Right atrium auricular region (tissue), 2 donors: ENCODE measurements around the gene MAL. TPM values are rescaled to one million over a fixed set of nuclear protein-coding genes. Genes with fewer than 3 reads are reported as not detected.

Source experiments
- DNase-seq: peaks from one replicate; pipeline ENCODE4 v3.0.0-alpha.2; 2019; ENCODE audit warnings: low spot score
- H3K27ac ChIP-seq, 2 donors: fragments of 200-600 bp; sonication (generic); 1 replicate in 1 of 2; 2 replicates in 1 of 2; pipeline ENCODE4 v1.5.1; 2016 to 2019
- H3K27me3 ChIP-seq, 2 donors: fragments of 200-600 bp; sonication (generic); one replicate each; pipeline versions ENCODE4 v1.5.1 to v1.6.0; 2017 to 2019
- H3K36me3 ChIP-seq: fragments of 200-600 bp; sonication (generic); one replicate; pipeline ENCODE4 v1.5.1; 2016
- H3K4me1 ChIP-seq, 2 donors: fragments of 200-600 bp; sonication (generic); one replicate each; pipeline versions ENCODE4 v1.5.1 to v1.6.0; 2017 to 2019
- H3K4me3 ChIP-seq, 2 donors: fragments of 200-600 bp; sonication (generic); 1 replicate in 1 of 2; 2 replicates in 1 of 2; pipeline ENCODE4 v1.5.1; 2017 to 2019; ENCODE audit warnings: mild to moderate bottlenecking in 1 of 2, moderate library complexity in 1 of 2
- H3K9me3 ChIP-seq, 2 donors: fragments of 200-600 bp; sonication (generic); one replicate each; pipeline ENCODE4 v1.5.1; 2019
- CTCF ChIP-seq, 2 donors: fragments of 200-600 bp; sonication (generic); IDR thresholded peaks; one replicate each; pipeline ENCODE4 v1.5.1; 2019; ENCODE audit warnings: antibody characterized with exemption in 2 of 2
- total RNA-seq, 2 donors: library from RNA; depleted of rRNA; stranded (reverse); fragments of >200 nt; gene quantifications; one replicate each; pipeline ENCODE4 v1.1.0, GENCODE V29; 2016

MAL gene
- total RNA-seq, 2 donors from 2014 or later = 7.4 to 8.7 TPM

DNA sequence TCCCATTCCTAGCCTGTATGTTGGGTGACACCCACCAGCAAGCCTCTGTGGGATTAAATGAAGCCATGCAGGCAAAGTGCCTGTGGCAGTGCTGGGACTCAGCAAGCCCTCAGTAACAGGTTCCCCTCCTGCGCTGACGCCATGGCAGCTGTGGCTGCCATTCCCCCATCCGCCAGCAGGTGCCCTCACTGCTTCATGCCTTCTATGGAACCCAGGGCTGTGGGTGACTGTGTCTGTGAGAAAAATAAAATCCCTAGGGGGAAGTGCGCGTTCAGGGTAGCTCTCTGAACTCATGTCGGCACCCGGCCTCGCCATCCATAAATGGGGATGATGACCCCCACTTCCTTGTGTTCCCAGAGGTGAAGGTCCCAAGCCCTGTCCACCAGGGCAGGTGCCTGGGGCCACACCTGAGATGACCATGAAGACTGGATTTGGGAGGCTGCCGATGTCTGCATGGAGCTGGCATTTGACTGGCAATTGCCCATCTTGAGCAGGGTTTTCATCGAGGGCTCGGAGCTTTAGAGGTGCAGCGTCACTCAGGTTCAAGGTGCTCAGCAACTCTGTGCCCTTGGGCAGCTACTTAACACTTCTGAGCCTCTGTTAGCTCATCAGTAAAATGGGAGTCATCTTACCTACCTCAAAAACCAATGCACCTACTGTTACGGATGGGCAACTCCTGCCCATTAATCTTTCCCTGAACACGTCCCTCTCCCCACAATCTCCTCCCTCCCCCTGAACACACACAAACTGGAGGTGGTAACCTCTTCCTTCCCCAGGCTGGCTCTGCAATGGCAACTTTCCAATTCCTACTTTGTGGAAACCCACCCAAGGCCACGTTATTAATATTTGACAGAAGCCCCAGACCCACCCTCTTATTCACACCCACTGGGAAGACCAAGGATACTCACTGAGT lies 2.9 kb upstream of the MAL start:
- no peak for DNase-seq
- H3K36me3 ChIP-seq = no peaks in the 10 kb centered on the region
- no peaks in the 10 kb centered on the region for H3K9me3 ChIP-seq
- no peak overlapping the region for H3K4me3 ChIP-seq
- H3K27ac ChIP-seq = no peak overlapping the region
- peaks cover 0 to 29% of the 10 kb centered on the region in 2 donors for H3K4me1 ChIP-seq
- peak; percentile 85 to 96 for TF ChIP-seq CTCF (IDR thresholded peaks at IDR 0.05)
- no peaks in the 10 kb centered on the region for H3K27me3 ChIP-seq

- no peak overlapping the region for H3K4me3 ChIP-seq
- H3K27me3 ChIP-seq = no peaks in the 10 kb centered on the region
- TF ChIP-seq CTCF (IDR thresholded peaks at IDR 0.05) = no peak
- H3K9me3 ChIP-seq = no peaks in the 10 kb centered on the region
- no peaks in the 10 kb centered on the region for H3K36me3 ChIP-seq
- H3K27ac ChIP-seq = no peak overlapping the region
- H3K4me1 ChIP-seq = peaks cover 0 to 29% of the 10 kb centered on the region in 2 donors
- no peak for DNase-seq
These were observed 2.3 kb upstream of the MAL start for GRCh38 chr2:95023222-95023597.

- Histone ChIP-seq H3K36me3 (no peaks in the 10 kb centered on the region), H3K4me1 (peaks cover 0 to 29% of the 10 kb centered on the region in 2 donors), H3K4me3 (no peak overlapping the region), H3K27ac (peak overlapping the region in 1 of 2 donors; percentile 54), H3K27me3 (no peaks in the 10 kb centered on the region), H3K9me3 (no peaks in the 10 kb centered on the region)
- TF ChIP-seq CTCF (IDR thresholded peaks at IDR 0.05) = no peak
- DNase-seq = no peak
These were observed 1.1 kb upstream of the MAL start for GRCh38 chr2:95024371-95024770.

- TF ChIP-seq CTCF (IDR thresholded peaks at IDR 0.05) = no peak
- H3K27ac ChIP-seq = peak overlapping the region; percentile 54 to 76
- no peaks in the 10 kb centered on the region for H3K27me3 ChIP-seq
- no peaks in the 10 kb centered on the region for H3K36me3 ChIP-seq
- peaks cover 0 to 29% of the 10 kb centered on the region in 2 donors for H3K4me1 ChIP-seq
- H3K4me3 ChIP-seq = peak overlapping the region; percentile 44 to 52
- H3K9me3 ChIP-seq = no peaks in the 10 kb centered on the region
- no peak for DNase-seq
These were observed 525 bp upstream of the MAL start for GRCh38 chr2:95024960-95025405.

DNA sequence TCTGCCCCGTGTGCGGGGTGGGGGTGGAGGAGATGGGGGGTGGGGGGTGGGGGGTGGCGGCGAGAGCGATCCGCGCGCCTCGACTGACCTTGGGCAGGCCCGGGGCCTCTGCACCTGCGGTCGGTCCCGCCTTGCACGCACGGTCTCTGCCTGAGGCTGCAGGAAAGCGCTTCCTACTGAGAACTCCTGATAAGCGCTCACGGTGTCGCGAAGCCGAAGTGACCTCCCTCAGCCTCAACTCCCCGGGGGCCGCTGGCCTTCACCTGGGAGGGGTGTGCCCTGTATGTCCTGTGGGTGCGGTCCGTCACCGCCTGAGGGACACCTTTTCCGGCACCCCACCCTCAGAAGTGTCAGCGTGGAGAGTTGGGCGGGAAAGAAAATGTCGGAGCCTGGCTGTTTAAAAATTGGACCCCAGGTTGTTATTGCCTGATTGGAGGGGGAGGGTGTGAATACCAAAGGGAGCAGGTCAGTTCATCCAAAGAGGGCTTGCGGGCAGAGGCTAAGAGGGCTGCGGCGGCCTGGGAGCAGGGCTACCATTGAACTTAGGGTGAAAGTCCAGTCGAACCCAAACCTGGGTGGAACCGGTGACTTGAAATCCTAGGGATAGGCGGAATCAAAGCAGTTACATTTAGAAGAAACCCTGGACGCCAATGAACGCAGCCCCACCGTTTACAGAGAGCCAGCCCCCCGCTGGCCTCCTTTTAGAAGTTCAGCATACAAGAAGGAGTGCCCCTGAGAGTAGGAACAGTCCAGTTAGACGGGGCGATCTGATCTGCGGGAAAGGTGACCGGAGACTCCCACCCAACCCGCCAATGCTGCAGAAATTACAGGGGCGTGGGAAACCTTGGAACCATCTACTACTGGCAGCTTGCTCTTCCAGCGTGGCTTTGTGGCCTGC lies 1.2 kb downstream of the MAL start:
- no peak for DNase-seq
- H3K27me3 ChIP-seq = no peaks in the 10 kb centered on the region
- no peak for TF ChIP-seq CTCF (IDR thresholded peaks at IDR 0.05)
- peaks cover 0 to 29% of the 10 kb centered on the region in 2 donors for H3K4me1 ChIP-seq
- peak overlapping the region; percentile 54 to 76 for H3K27ac ChIP-seq
- H3K9me3 ChIP-seq = no peaks in the 10 kb centered on the region
- H3K36me3 ChIP-seq = no peaks in the 10 kb centered on the region
- peak overlapping the region; percentile 44 to 52 for H3K4me3 ChIP-seq
